Thoracic aorta (tissue), 2 donors: ENCODE results near the gene CAPN14. TPM values are rescaled to one million over a fixed set of nuclear protein-coding genes. Genes with fewer than 3 reads are reported as not detected.

Experiments used
- ATAC-seq: fragments of 150-250 bp; one replicate; pipeline ENCODE4 v1.8.0; 2017; ENCODE audit warnings: low read depth; ENCODE audit not compliant: insufficient number of reproducible peaks, low FRiP score
- DNase-seq: peaks from one replicate; pipeline ENCODE4 v3.0.0-alpha.2; 2020; ENCODE audit warnings: low spot score
- H3K27ac ChIP-seq, 2 donors: fragments of 200-600 bp; sonication (generic); 1 replicate in 1 of 2; 2 replicates in 1 of 2; pipeline ENCODE4 v1.5.1; 2016; ENCODE audit warnings: mild to moderate bottlenecking in 2 of 2, moderate library complexity in 2 of 2
- H3K27me3 ChIP-seq: fragments of 200-600 bp; sonication (generic); replicated peaks from 2 replicates; pipeline ENCODE4 v1.6.0; 2016; ENCODE audit warnings: mild to moderate bottlenecking; ENCODE audit not compliant: insufficient read depth
- H3K36me3 ChIP-seq: fragments of 200-600 bp; sonication (generic); one replicate; pipeline ENCODE4 v1.5.1; 2016
- H3K4me1 ChIP-seq, 2 donors: fragments of 200-600 bp; sonication (generic); 1 replicate in 1 of 2; 2 replicates in 1 of 2; pipeline versions ENCODE4 v1.5.1 to v1.6.0; 2016; ENCODE audit warnings: low read depth in 2 of 2, mild to moderate bottlenecking in 1 of 2; ENCODE audit not compliant: control insufficient read depth in 1 of 2
- H3K4me3 ChIP-seq: fragments of 200-600 bp; sonication (generic); 2 replicates; pipeline ENCODE4 v1.5.1; 2016; ENCODE audit warnings: mild to moderate bottlenecking
- H3K9me3 ChIP-seq: fragments of 200-600 bp; sonication (generic); 2 replicates; pipeline ENCODE4 v1.5.1; 2016
- CTCF ChIP-seq: fragments of 200-600 bp; sonication (generic); IDR thresholded peaks from one replicate; pipeline ENCODE4 v1.5.1; 2019; ENCODE audit warnings: antibody characterized with exemption
- total RNA-seq, 2 donors: library from RNA; depleted of rRNA; stranded (reverse); fragments of >200 nt; gene quantifications; one replicate each; pipeline versions ENCODE4 v1.1.0 to v1.2.3, GENCODE V29; 2016

The CAPN14 gene
- total RNA-seq, 2 donors from 2014 or later = 0.14 TPM; not detected in 1

GRCh38 chr2:31136000-31136399, 81.3 kb downstream of the CAPN14 start:
- Histone ChIP-seq H3K4me3 (no peak overlapping the region), H3K36me3 (no peaks in the 10 kb centered on the region), H3K27ac (no peak overlapping the region), H3K27me3 (no peaks in the 10 kb centered on the region), H3K4me1 (peaks cover 4 to 14% of the 10 kb centered on the region in 2 donors), H3K9me3 (no peaks in the 10 kb centered on the region)
- no peak for TF ChIP-seq CTCF
- ATAC-seq (no peak), DNase-seq (no peak)

- no peak overlapping the region for H3K27ac ChIP-seq
- no peaks in the 10 kb centered on the region for H3K36me3 ChIP-seq
- no peak for TF ChIP-seq CTCF
- DNase-seq = no peak
- ATAC-seq = no peak
- H3K27me3 ChIP-seq = no peaks in the 10 kb centered on the region
- peaks cover 4 to 14% of the 10 kb centered on the region in 2 donors for H3K4me1 ChIP-seq
- H3K9me3 ChIP-seq = no peaks in the 10 kb centered on the region
- no peak overlapping the region for H3K4me3 ChIP-seq
Observed at GRCh38 chr2:31134480-31134879, 82.8 kb downstream of the CAPN14 start.

- TF ChIP-seq CTCF = no peak
Observed at GRCh38 chr2:31132786-31133185, 84.5 kb downstream of the CAPN14 start.

GRCh38 chr2:31131871-31132270, 85.4 kb downstream of the CAPN14 start:
- no peak overlapping the region for H3K27ac ChIP-seq
- TF ChIP-seq CTCF = no peak
- ATAC-seq (no peak), DNase-seq (no peak)
- no peaks in the 10 kb centered on the region for H3K27me3 ChIP-seq
- H3K4me3 ChIP-seq = no peak overlapping the region
- H3K36me3 ChIP-seq = no peaks in the 10 kb centered on the region
- H3K4me1 ChIP-seq = peaks cover 0 to 2% of the 10 kb centered on the region in 2 donors
- no peaks in the 10 kb centered on the region for H3K9me3 ChIP-seq

More at GRCh38 chr2:31132786-31133185, 84.5 kb downstream of the CAPN14 start:
- no peaks in the 10 kb centered on the region for H3K27me3 ChIP-seq
- H3K4me1 ChIP-seq = peaks cover 4 to 11% of the 10 kb centered on the region in 2 donors
- no peaks in the 10 kb centered on the region for H3K9me3 ChIP-seq
- H3K4me3 ChIP-seq = no peak overlapping the region
- H3K36me3 ChIP-seq = no peaks in the 10 kb centered on the region
- DNase-seq (no peak), ATAC-seq (no peak)
- no peak overlapping the region for H3K27ac ChIP-seq

- H3K36me3 ChIP-seq = no peaks in the 10 kb centered on the region
- ATAC-seq (no peak), DNase-seq (no peak)
- no peak overlapping the region for H3K27ac ChIP-seq
- H3K4me3 ChIP-seq = no peak overlapping the region
- TF ChIP-seq CTCF = no peak
- H3K4me1 ChIP-seq = no peaks in the 10 kb centered on the region
- no peaks in the 10 kb centered on the region for H3K27me3 ChIP-seq
- no peaks in the 10 kb centered on the region for H3K9me3 ChIP-seq
Observed at GRCh38 chr2:31129375-31130171, 87.7 kb downstream of the CAPN14 start.
